ENCODE data around the gene AOPEP. TPM values are rescaled to one million over a fixed set of nuclear protein-coding genes. Genes with fewer than 3 reads are reported as not detected.

The AOPEP gene
- polyA plus RNA-seq, 1 of the 3 experiments (the other 2 are of a cell fraction), result 54.6 TPM

- TF ChIP-seq SMC3 (IDR thresholded peaks at IDR 0.05; ENCODE audit: low read depth, low read length), result no peak
- TF ChIP-seq USF1 (IDR thresholded peaks at IDR 0.05; ENCODE audit: borderline replicate concordance, low read depth), result no peak
- TF ChIP-seq REST (IDR thresholded peaks at IDR 0.05; ENCODE audit: low read depth, low read length), result no peak
- 0 out of 2 replicates have a peak, but pooled peaks have one; percentile 4 for TF ChIP-seq GATA2 (CRISPR knock-in tag; IDR thresholded peaks at IDR 0.05)
- no peak for TF ChIP-seq IRF3 (IDR thresholded peaks at IDR 0.05; ENCODE audit: low read depth, low read length)
- no peak for TF ChIP-seq GABPA (IDR thresholded peaks at IDR 0.05; ENCODE audit: low read depth)
- peak; percentile 73 for TF ChIP-seq CHD2 (IDR thresholded peaks at IDR 0.05; ENCODE audit: low read length, partially characterized antibody)
- peak; percentile 24; the same call in 1 of the 2 replicates for TF ChIP-seq FOXJ3 (CRISPR knock-in tag; IDR thresholded peaks at IDR 0.05)
- no peak for TF ChIP-seq RXRA (IDR thresholded peaks at IDR 0.05; ENCODE audit: borderline replicate concordance, low read depth)
- TF ChIP-seq ZBTB33 (IDR thresholded peaks at IDR 0.05; ENCODE audit: borderline replicate concordance, low read depth), result no peak
These were observed 201.5 kb downstream of the AOPEP start (continued) for GRCh38 chr9:94927762-94928670.
